HFFc6 (cell line): Measurements from ENCODE around the gene MAN2A2. TPM values are rescaled to one million over a fixed set of nuclear protein-coding genes. Genes with fewer than 3 reads are reported as not detected.

ENCODE experiments used
- DNase-seq: peaks from one replicate; pipeline ENCODE4 v3.0.0-alpha.2; 2018
- H3K27ac Mint-ChIP-seq: 2 replicates; pipeline ENCODE4 v1.8.0; 2020; ENCODE audit warnings: mild to moderate bottlenecking, mixed read lengths
- H3K27me3 Mint-ChIP-seq: 2 replicates; pipeline ENCODE4 v1.8.0; 2021; ENCODE audit warnings: mild to moderate bottlenecking, moderate library complexity, mixed read lengths; ENCODE audit not compliant: insufficient read depth
- H3K36me3 Mint-ChIP-seq: 2 replicates; pipeline ENCODE4 v1.8.0; 2021; ENCODE audit warnings: low read depth, mixed read lengths
- H3K4me1 Mint-ChIP-seq: 2 replicates; pipeline ENCODE4 v1.8.0; 2020; ENCODE audit warnings: low read depth, mixed read lengths
- H3K4me3 Mint-ChIP-seq: 2 replicates; pipeline ENCODE4 v1.8.0; 2020; ENCODE audit warnings: mild to moderate bottlenecking, moderate library complexity, mixed read lengths
- H3K9me3 Mint-ChIP-seq: 2 replicates; pipeline ENCODE4 v1.8.0; 2020; ENCODE audit warnings: mild to moderate bottlenecking, mixed read lengths
- total RNA-seq, 6 experiments: library from RNA; stranded (reverse); fragmentation: NEBNext Ultra II Directional; extraction: Animal tissue kit (Norgen Biotek cat#: 25700); gene quantifications; 2 replicates in 1 of 6; 3 replicates in 5 of 6; pipeline ENCODE4 v1.2.3, GENCODE V29; 2021
- TF ChIP-seq, protein P1 (sequence below): fragments of 200-600 bp; sonication (generic); IDR thresholded peaks from 2 replicates; pipeline ENCODE4 v1.5.0; 2021; ENCODE audit warnings: antibody characterized with exemption, mild to moderate bottlenecking

MAN2A2 gene
- total RNA-seq, 6 experiments from 2014 or later, result 15.8 to 26.9 (median 23.4) TPM

DNA sequence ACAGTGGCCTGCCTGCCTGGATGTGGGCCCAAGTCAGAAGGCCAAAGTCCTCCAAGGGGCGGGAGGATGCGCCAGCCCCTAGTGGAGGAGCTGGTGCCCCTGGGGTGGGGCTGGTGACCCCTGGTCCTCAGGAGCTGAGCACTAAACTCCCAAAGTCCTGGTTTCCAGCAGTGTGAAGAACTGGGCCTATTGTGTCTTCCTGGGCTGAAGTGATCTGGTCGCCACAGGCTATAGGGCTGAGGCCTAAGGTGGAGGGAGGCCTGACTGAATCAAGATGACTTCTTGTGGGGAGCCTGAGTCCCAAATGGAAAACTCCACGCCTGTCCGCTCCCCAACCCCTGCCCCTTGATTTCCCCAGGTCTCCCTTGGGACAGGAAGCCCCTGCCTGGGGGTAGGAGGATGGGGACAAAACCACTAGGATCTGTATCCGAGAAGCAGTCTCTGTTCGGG is 19.6 kb upstream of the MAN2A2 start:
- H3K27ac Mint-ChIP-seq, result peak overlapping the region; percentile 9; the same call in 1 of the 2 replicates
- H3K36me3 Mint-ChIP-seq, result no peaks in the 10 kb centered on the region
- peaks cover 10% of the 10 kb centered on the region; the same call in 1 of the 2 replicates for H3K4me1 Mint-ChIP-seq
- no peak overlapping the region for H3K4me3 Mint-ChIP-seq
- no peaks in the 10 kb centered on the region for H3K9me3 Mint-ChIP-seq
- no peak for DNase-seq
- no peaks in the 10 kb centered on the region; the same call in none of the 2 replicates for H3K27me3 Mint-ChIP-seq
- TF ChIP-seq, protein P1, sequence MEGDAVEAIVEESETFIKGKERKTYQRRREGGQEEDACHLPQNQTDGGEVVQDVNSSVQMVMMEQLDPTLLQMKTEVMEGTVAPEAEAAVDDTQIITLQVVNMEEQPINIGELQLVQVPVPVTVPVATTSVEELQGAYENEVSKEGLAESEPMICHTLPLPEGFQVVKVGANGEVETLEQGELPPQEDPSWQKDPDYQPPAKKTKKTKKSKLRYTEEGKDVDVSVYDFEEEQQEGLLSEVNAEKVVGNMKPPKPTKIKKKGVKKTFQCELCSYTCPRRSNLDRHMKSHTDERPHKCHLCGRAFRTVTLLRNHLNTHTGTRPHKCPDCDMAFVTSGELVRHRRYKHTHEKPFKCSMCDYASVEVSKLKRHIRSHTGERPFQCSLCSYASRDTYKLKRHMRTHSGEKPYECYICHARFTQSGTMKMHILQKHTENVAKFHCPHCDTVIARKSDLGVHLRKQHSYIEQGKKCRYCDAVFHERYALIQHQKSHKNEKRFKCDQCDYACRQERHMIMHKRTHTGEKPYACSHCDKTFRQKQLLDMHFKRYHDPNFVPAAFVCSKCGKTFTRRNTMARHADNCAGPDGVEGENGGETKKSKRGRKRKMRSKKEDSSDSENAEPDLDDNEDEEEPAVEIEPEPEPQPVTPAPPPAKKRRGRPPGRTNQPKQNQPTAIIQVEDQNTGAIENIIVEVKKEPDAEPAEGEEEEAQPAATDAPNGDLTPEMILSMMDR, result no peak

DNA sequence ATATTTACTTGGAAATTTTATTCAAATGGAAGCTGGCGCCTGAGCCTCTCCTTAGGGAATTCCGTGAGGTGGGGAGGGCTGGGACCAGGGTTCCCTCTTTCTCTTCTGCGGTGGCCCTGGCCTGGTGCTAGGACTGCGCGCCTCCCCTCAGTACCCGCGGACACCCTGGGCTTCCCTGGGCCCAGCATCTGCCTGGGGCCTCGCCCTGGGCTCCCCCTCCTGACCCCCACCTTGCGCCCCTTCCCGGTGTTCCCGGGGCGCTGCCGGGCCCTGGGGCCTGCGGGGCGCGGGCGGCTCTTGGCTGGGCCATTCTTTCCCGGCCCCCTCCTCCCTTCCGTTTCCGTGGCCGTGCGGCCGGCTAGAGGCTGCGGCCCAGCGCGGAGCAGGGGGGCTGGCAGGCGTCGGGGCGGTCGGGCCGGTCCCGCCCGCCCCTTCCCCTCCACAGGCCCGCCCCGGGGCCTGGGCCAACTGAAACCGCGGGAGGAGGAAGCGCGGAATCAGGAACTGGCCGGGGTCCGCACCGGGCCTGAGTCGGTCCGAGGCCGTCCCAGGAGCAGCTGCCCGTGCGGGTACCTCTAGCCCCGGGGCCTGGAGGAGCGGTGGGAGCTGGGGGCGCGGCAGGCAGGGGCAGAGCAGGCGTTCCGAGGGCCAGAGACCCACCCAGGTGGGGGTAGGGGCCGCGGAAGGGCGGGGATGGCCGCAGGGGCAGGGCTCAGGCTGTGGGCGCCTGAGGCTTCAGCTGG is 19.0 kb upstream of the MAN2A2 start, which contains the start of gene FES:
Gene FES, plus strand, starts transcription at position 529 of the 743 bp plus-strand sequence. CDS start 542 bp downstream, outside the sequence.
- Mint-ChIP-seq H3K4me1 (peaks cover 10% of the 10 kb centered on the region; the same call in 1 of the 2 replicates), H3K27ac (peak within 1 kb of the TSS; percentile 42), H3K9me3 (no peaks in the 10 kb centered on the region), H3K4me3 (peak within 1 kb of the TSS; percentile 30; the same call in 1 of the 2 replicates), H3K27me3 (no peaks in the 10 kb centered on the region; the same call in none of the 2 replicates), H3K36me3 (no peaks in the 10 kb centered on the region)
- DNase-seq, result no peak
- TF ChIP-seq, protein P1, result no peak

DNA sequence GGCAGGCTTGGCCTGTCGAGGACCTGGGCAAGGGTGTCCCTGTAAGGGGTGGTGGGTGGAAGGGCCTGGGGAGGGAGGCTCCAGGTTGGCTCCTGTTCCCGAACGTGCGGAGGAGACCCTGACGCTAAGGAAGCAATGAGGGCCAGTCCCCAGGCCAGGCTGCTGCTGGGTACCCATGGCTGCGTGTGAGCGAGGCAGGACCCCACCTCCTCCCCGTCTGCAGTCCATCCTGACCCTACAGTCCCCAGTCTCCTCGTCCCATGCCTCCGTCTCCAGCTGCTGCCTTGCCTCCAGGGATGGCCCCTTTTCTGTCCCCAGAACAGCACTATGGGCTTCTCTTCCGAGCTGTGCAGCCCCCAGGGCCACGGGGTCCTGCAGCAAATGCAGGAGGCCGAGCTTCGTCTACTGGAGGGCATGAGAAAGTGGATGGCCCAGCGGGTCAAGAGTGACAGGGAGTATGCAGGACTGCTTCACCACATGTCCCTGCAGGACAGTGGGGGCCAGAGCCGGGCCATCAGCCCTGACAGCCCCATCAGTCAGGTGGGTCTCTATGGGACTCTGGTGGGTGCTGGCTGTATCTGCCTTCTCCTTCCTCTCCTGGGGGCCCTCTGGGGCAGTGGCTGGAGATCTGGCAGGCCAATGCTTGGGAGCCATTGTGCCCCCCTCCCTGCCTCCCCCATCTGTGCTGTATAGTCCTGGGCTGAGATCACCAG is 18.2 kb upstream of the MAN2A2 start:
- H3K9me3 Mint-ChIP-seq, result no peaks in the 10 kb centered on the region
- H3K4me1 Mint-ChIP-seq, result peaks cover 10% of the 10 kb centered on the region; the same call in 1 of the 2 replicates
- DNase-seq, result no peak
- H3K36me3 Mint-ChIP-seq, result no peaks in the 10 kb centered on the region
- peak overlapping the region; percentile 30; the same call in 1 of the 2 replicates for H3K4me3 Mint-ChIP-seq
- TF ChIP-seq, protein P1, result no peak
- peak overlapping the region; percentile 42 for H3K27ac Mint-ChIP-seq
- no peaks in the 10 kb centered on the region; the same call in none of the 2 replicates for H3K27me3 Mint-ChIP-seq

DNA sequence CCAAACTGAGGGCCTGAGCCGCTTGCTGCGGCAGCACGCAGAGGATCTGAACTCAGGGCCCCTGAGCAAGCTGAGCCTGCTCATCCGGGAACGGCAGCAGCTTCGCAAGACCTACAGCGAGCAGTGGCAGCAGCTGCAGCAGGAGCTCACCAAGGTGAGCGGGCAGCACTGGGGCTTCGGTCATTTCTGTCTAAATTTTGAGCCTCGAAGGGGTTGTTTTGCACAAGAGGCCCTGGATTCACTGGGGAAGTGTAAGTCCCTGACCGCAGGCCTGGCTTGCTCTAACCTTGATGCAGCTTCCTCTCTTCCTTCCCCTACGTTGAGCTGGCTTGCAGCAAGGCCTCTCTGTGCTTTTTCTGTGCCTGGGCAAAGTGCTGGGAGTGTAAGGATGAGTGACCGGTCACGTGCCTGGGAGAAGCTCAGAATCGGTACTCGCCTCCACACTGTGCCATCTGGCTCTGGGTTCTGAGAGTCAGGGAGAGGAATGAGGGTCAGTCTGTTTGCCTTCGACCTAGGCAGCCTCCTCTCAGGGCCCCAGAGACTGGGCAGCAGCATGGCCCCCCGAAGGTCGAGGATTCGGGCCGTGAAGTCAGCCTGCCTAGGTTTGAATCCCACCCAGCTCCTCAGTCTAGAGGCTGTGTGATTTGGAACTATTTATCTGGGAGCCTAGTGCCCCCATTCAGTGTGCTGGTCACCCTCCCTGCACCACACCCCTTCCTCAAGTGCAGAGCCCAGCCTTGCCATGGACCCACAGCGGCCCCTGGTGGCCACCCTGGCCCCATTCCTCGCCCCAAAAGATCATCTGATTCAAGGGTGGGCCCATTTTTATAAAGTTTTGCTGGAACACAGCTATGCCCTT is 17.4 kb upstream of the MAN2A2 start:
- Mint-ChIP-seq H3K9me3 (no peaks in the 10 kb centered on the region), H3K36me3 (no peaks in the 10 kb centered on the region), H3K27ac (no peak overlapping the region), H3K4me3 (no peak overlapping the region), H3K27me3 (no peaks in the 10 kb centered on the region; the same call in none of the 2 replicates), H3K4me1 (peaks cover 10% of the 10 kb centered on the region; the same call in 1 of the 2 replicates)
- TF ChIP-seq, protein P1, result peak; percentile 99
- no peak for DNase-seq

DNA sequence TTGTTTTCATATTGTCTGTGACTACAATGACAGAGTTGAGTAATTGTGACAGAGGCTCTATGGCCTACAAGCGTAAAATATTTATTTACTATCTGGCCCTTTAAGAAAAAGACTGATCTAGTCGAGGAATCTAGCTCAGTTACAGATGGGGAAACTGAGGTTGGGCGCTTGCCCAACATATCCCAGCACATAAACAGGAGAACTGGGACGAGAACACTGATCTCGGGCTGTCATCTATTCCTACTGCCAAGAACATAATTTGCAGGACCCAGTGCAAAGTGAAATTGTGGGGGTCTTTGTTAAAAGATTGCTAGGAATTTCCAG is 16.8 kb upstream of the MAN2A2 start:
- no peak overlapping the region for H3K27ac Mint-ChIP-seq
- peaks cover 10% of the 10 kb centered on the region; the same call in 1 of the 2 replicates for H3K4me1 Mint-ChIP-seq
- H3K36me3 Mint-ChIP-seq, result no peaks in the 10 kb centered on the region
- H3K27me3 Mint-ChIP-seq, result no peaks in the 10 kb centered on the region; the same call in none of the 2 replicates
- no peaks in the 10 kb centered on the region for H3K9me3 Mint-ChIP-seq
- TF ChIP-seq, protein P1, result peak; percentile 54
- DNase-seq, result no peak
- no peak overlapping the region for H3K4me3 Mint-ChIP-seq
